Karpas-422 (cell line): Measurements from ENCODE around the gene XYLT1. TPM values are rescaled to one million over a fixed set of nuclear protein-coding genes. Genes with fewer than 3 reads are reported as not detected.

Experiments used
- DNase-seq: peaks from one replicate; pipeline ENCODE4 v3.0.0-alpha.2; 2015
- H2AFZ ChIP-seq: fragments of 200-600 bp; sonication (generic); 2 replicates; pipeline ENCODE4 v1.6.1; 2014; ENCODE audit warnings: antibody characterized with exemption, low read length, mixed read lengths
- H3K27ac ChIP-seq: fragments of 200-600 bp; sonication (generic); 2 replicates; pipeline ENCODE4 v1.5.1; 2014; ENCODE audit warnings: mild to moderate bottlenecking, low read length, moderate library complexity
- H3K27me3 ChIP-seq: fragments of 200-600 bp; sonication (generic); 2 replicates; pipeline ENCODE4 v1.6.1; 2014; ENCODE audit warnings: low read length, mixed read lengths
- H3K36me3 ChIP-seq: fragments of 200-600 bp; sonication (generic); 2 replicates; pipeline ENCODE4 v1.6.1; 2014; ENCODE audit warnings: low read length, mixed read lengths; ENCODE audit not compliant: insufficient read depth
- H3K4me1 ChIP-seq: fragments of 200-600 bp; sonication (generic); 2 replicates; pipeline ENCODE4 v1.6.1; 2014; ENCODE audit warnings: mild to moderate bottlenecking, low read length, mixed read lengths
- H3K4me2 ChIP-seq: fragments of 200-600 bp; sonication (generic); 2 replicates; pipeline ENCODE4 v1.6.1; 2014; ENCODE audit warnings: low read length, low read depth, mild to moderate bottlenecking; ENCODE audit not compliant: poor library complexity, severe bottlenecking
- H3K4me3 ChIP-seq: fragments of 200-600 bp; sonication (generic); 2 replicates; pipeline ENCODE4 v1.5.1; 2014; ENCODE audit warnings: mild to moderate bottlenecking, antibody characterized with exemption, low read length, mixed read lengths
- H3K79me2 ChIP-seq: fragments of 200-600 bp; sonication (generic); 2 replicates; pipeline ENCODE4 v1.6.1; 2014; ENCODE audit warnings: mild to moderate bottlenecking, low read length, mixed read lengths
- H3K9ac ChIP-seq: fragments of 200-600 bp; sonication (generic); 2 replicates; pipeline ENCODE4 v1.6.0; 2014; ENCODE audit warnings: low read length
- H3K9me2 ChIP-seq: fragments of 200-600 bp; sonication (generic), shearing (Covaris generic); replicated peaks from 2 replicates; pipeline ENCODE4 v1.6.0; 2014; ENCODE audit warnings: mild to moderate bottlenecking, low read length, moderate library complexity; ENCODE audit not compliant: insufficient read depth
- H3K9me3 ChIP-seq: fragments of 300-700, 200-600 bp; sonication (generic); 2 replicates; pipeline ENCODE4 v1.6.1; 2014; ENCODE audit warnings: low read length, mixed read lengths
- H4K20me1 ChIP-seq: fragments of 200-600 bp; sonication (generic); 2 replicates; pipeline ENCODE4 v1.6.1; 2014; ENCODE audit warnings: mild to moderate bottlenecking, antibody characterized with exemption, low read length, low read depth; ENCODE audit not compliant: insufficient read depth
- total RNA-seq: library from RNA; depleted of rRNA; stranded (reverse); fragments of >200 nt; shearing (Covaris generic); gene quantifications from 2 replicates; pipeline ENCODE4 v1.2.3, GENCODE V29; 2014; ENCODE audit warnings: low replicate concordance

XYLT1 gene
- total RNA-seq, 1 experiment from 2014 or later, result 11.8 TPM

GRCh38 chr16:17329391-17329790 lies 141.4 kb downstream of the XYLT1 start:
- no peaks in the 10 kb centered on the region for H3K27me3 ChIP-seq
- no peaks in the 10 kb centered on the region for H3K79me2 ChIP-seq
- no peaks in the 10 kb centered on the region for H3K36me3 ChIP-seq
- H3K9me3 ChIP-seq, result no peaks in the 10 kb centered on the region
- no peak for DNase-seq
- H3K4me1 ChIP-seq, result no peaks in the 10 kb centered on the region
- H3K4me2 ChIP-seq, result no peak overlapping the region
- H3K9me2 ChIP-seq, result no peaks in the 10 kb centered on the region
- H3K27ac ChIP-seq, result no peak overlapping the region
- H3K4me3 ChIP-seq, result no peak overlapping the region
- H4K20me1 ChIP-seq, result peaks cover 14% of the 10 kb centered on the region; the same call in 1 of the 2 replicates
- H3K9ac ChIP-seq, result no peak overlapping the region
- H2AFZ ChIP-seq, result no peak overlapping the region

DNA sequence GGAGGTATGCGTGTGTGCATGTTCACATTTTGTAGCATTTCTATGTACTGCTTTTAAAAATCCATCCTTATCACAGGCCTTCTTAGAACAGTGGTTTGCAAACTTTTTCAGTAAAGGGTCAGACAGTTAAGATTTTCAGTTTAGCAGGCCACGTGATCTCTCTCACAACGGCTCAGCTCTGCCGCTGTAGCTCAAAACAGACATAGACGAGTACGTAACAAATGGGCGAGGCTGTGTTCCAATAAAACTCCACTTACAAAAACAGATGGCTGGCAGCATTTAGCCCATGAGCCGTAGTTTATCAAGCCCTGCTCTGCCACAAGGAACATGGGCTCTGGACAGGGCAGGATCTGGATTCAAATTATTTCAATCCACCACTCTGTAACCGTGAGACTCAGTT lies 141.8 kb downstream of the XYLT1 start:
- Histone ChIP-seq H3K9me2 (no peaks in the 10 kb centered on the region), H2AFZ (no peak overlapping the region), H4K20me1 (peaks cover 14% of the 10 kb centered on the region; the same call in 1 of the 2 replicates), H3K9me3 (no peaks in the 10 kb centered on the region), H3K4me3 (no peak overlapping the region), H3K36me3 (no peaks in the 10 kb centered on the region), H3K27ac (no peak overlapping the region), H3K79me2 (no peaks in the 10 kb centered on the region), H3K4me1 (no peaks in the 10 kb centered on the region), H3K27me3 (no peaks in the 10 kb centered on the region), H3K9ac (no peak overlapping the region), H3K4me2 (no peak overlapping the region)
- no peak for DNase-seq

DNA sequence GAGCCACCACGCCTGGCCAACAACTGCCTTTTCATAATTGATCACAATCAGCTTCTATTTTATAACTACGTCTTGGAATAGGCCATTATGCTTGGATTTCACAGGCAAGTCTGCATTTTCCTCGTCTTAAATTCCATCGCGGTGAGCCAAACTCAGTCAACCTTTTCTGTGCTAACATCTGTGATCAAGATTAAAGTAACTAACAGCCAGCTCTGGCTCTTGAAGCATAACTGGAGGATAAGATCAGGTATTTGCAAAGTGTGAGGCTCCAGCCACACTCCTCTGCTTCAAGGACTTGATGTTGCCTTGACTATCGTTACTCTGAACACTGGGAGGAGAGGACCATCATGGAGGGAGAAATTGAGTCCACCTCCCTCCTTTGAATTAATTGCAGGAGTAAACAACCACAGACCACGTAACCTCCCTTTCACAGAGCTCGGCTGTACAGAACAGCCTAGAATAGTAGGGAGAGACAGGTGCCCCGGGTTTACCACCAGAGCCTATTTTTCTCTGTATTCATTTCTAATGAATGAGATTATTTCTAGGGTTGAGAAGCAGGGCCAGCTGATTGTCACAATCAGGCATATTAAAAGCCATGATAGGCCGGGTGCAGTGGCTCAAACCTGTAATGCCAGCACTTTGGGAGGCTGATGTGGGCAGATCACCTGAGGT lies 143.0 kb downstream of the XYLT1 start:
- Histone ChIP-seq H3K4me2 (no peak overlapping the region), H3K4me3 (no peak overlapping the region), H3K9me3 (no peaks in the 10 kb centered on the region), H3K9ac (no peak overlapping the region), H3K27me3 (no peaks in the 10 kb centered on the region), H3K36me3 (no peaks in the 10 kb centered on the region), H3K9me2 (no peaks in the 10 kb centered on the region), H3K27ac (no peak overlapping the region), H2AFZ (no peak overlapping the region), H4K20me1 (peaks cover 16% of the 10 kb centered on the region; the same call in 1 of the 2 replicates), H3K4me1 (no peaks in the 10 kb centered on the region), H3K79me2 (0 out of 2 replicates have a peak, but pooled peaks cover 3% of the 10 kb centered on the region)
- no peak for DNase-seq

DNA sequence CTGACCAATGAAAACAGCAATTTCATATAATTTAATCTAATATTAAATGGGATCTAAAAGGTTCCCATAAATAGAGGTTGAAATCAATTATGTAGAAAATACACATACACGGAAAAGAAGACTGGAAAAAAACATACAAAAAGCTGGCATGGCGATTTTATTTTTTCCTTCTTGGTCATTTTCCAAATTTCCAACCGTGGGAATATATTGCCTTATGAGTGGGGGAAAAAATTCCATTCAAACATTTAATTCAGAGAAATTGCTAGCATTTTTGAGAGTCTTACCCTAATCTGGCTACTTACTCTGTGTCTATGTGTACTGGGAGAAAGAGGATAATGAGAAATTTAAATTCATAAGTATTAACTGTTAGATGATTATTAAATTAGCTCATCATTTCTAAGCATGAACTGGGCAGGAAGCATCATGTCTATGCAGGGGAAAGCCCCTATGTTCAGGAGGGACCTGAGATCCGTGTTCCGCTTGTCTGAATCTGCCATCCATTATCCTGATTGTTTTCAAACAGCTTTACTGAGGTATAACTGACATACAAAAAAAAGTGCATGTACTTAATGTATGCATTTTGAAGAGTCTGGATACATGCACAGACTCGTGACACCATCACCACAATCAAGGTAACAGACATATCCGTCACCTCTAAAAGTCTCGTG lies 145.2 kb downstream of the XYLT1 start:
- Histone ChIP-seq H3K9me2 (no peaks in the 10 kb centered on the region), H3K27ac (no peak overlapping the region), H4K20me1 (peaks cover 27% of the 10 kb centered on the region), H3K9me3 (no peaks in the 10 kb centered on the region), H3K79me2 (0 out of 2 replicates have a peak, but pooled peaks cover 3% of the 10 kb centered on the region), H3K4me2 (no peak overlapping the region), H2AFZ (no peak overlapping the region), H3K9ac (no peak overlapping the region), H3K4me3 (no peak overlapping the region), H3K36me3 (no peaks in the 10 kb centered on the region), H3K27me3 (no peaks in the 10 kb centered on the region), H3K4me1 (no peaks in the 10 kb centered on the region)
- DNase-seq, result no peak

- no peaks in the 10 kb centered on the region for H3K9me2 ChIP-seq
- H3K4me3 ChIP-seq, result no peak overlapping the region
- no peaks in the 10 kb centered on the region for H3K27me3 ChIP-seq
- no peaks in the 10 kb centered on the region for H3K9me3 ChIP-seq
- no peaks in the 10 kb centered on the region for H3K36me3 ChIP-seq
- DNase-seq, result no peak
- H3K4me1 ChIP-seq, result no peaks in the 10 kb centered on the region
- H4K20me1 ChIP-seq, result peaks cover 27% of the 10 kb centered on the region
- no peak overlapping the region for H2AFZ ChIP-seq
- H3K9ac ChIP-seq, result no peak overlapping the region
- H3K4me2 ChIP-seq, result no peak overlapping the region
- no peak overlapping the region for H3K27ac ChIP-seq
- H3K79me2 ChIP-seq, result 0 out of 2 replicates have a peak, but pooled peaks cover 3% of the 10 kb centered on the region
Observed at GRCh38 chr16:17324451-17324850, 146.3 kb downstream of the XYLT1 start.

DNA sequence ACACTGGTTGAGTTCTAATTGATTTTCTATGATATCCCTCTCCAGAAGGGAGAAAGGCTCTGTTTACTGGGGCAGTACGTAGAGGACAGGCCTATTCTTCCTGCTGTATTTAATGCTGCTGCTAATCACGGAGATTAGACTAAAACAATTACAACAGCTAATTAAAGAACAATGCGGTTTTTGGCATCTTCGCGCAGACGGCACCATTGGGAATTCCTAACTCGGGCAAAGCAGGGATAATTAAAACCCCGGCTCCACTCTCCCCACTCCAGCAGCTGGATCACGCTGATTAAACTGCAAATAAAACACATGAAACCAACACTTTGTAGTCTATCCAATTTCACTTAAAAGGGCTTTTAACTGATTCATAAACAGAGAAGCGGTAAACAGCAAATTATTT lies 147.6 kb downstream of the XYLT1 start:
- no peaks in the 10 kb centered on the region for H3K27me3 ChIP-seq
- peaks cover 31% of the 10 kb centered on the region for H4K20me1 ChIP-seq
- H3K9me3 ChIP-seq, result no peaks in the 10 kb centered on the region
- H3K4me1 ChIP-seq, result no peaks in the 10 kb centered on the region
- no peak overlapping the region for H2AFZ ChIP-seq
- H3K27ac ChIP-seq, result no peak overlapping the region
- no peak overlapping the region for H3K4me3 ChIP-seq
- 0 out of 2 replicates have a peak, but pooled peaks cover 3% of the 10 kb centered on the region for H3K79me2 ChIP-seq
- no peak overlapping the region for H3K4me2 ChIP-seq
- no peak for DNase-seq
- no peaks in the 10 kb centered on the region; the same call in 1 of the 2 replicates for H3K36me3 ChIP-seq
- no peak overlapping the region for H3K9ac ChIP-seq
- H3K9me2 ChIP-seq, result no peaks in the 10 kb centered on the region

- H3K9me2 ChIP-seq, result no peaks in the 10 kb centered on the region
- no peaks in the 10 kb centered on the region for H3K4me1 ChIP-seq
- no peak overlapping the region for H3K27ac ChIP-seq
- no peak overlapping the region for H3K4me2 ChIP-seq
- no peak overlapping the region for H3K4me3 ChIP-seq
- H4K20me1 ChIP-seq, result peaks cover 31% of the 10 kb centered on the region
- 0 out of 2 replicates have a peak, but pooled peaks cover 3% of the 10 kb centered on the region for H3K79me2 ChIP-seq
- H3K9me3 ChIP-seq, result no peaks in the 10 kb centered on the region
- no peaks in the 10 kb centered on the region for H3K27me3 ChIP-seq
- H2AFZ ChIP-seq, result no peak overlapping the region
- no peak overlapping the region for H3K9ac ChIP-seq
- DNase-seq, result no peak
- H3K36me3 ChIP-seq, result no peaks in the 10 kb centered on the region; the same call in 1 of the 2 replicates
Observed at GRCh38 chr16:17321824-17322223, 148.9 kb downstream of the XYLT1 start.

DNA sequence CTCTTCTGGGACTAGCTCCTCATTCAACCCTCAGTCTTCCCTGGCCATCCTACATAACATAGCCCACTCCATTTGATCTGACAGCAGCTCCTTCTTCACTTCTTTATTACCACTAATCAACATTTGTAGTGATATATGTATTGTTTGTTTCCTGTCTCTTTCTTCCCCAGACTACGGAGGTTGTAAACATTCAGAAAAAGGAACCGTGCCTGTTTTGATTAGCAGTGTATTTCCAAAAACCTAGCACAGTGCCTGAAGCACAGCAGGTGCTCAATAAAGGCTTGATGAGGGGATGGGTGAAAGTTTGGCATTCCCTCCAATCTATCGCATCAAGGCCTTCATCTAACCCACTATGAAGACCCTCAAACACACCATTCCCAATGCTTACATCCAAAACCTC lies 150.8 kb downstream of the XYLT1 start:
- no peaks in the 10 kb centered on the region for H3K4me1 ChIP-seq
- H3K4me3 ChIP-seq, result no peak overlapping the region
- no peak for DNase-seq
- no peak overlapping the region for H3K4me2 ChIP-seq
- H3K36me3 ChIP-seq, result no peaks in the 10 kb centered on the region; the same call in 1 of the 2 replicates
- 0 out of 2 replicates have a peak, but pooled peaks cover 3% of the 10 kb centered on the region for H3K79me2 ChIP-seq
- H2AFZ ChIP-seq, result no peak overlapping the region
- H3K9me2 ChIP-seq, result no peaks in the 10 kb centered on the region
- H3K9ac ChIP-seq, result no peak overlapping the region
- no peaks in the 10 kb centered on the region for H3K27me3 ChIP-seq
- no peaks in the 10 kb centered on the region for H3K9me3 ChIP-seq
- peaks cover 24% of the 10 kb centered on the region for H4K20me1 ChIP-seq
- H3K27ac ChIP-seq, result no peak overlapping the region
